ENCODE results near the gene TARS3.

GRCh38 chr15:101625980-101626379 is 98.3 kb downstream of the TARS3 start:
- no peak for TF ChIP-seq POLR2AphosphoS5 (IDR thresholded peaks at IDR 0.05)
- TF ChIP-seq POLR2A (IDR thresholded peaks at IDR 0.05; ENCODE audit: low read depth) = no peak
- TF ChIP-seq CTCF (IDR thresholded peaks at IDR 0.05) = no peak
